ENCODE results near the gene DGKZ. TPM values are rescaled to one million over a fixed set of nuclear protein-coding genes. Genes with fewer than 3 reads are reported as not detected.
A peak's percentile ranks its signal among the peaks of the same experiment; 100 is the strongest.

DGKZ gene
- total and polyA plus RNA-seq, 2 of the 13 experiments (the other 11 are each of a cell fraction or from before 2014, with no cell fraction given) = 15.8 to 20.7 TPM

GRCh38 chr11:46336563-46337180, 10.6 kb upstream of the DGKZ start:
- DNase-seq (ENCODE audit: low spot score) (no peak), ATAC-seq (no peak), FAIRE-seq (no peak)
- intact Hi-C loops (cut with micrococcal nuclease; ENCODE audit: unreplicated experiment) = no loop called here
- peaks cover 4% of the 10 kb centered on the region; the same call in 1 of the 2 replicates for H3K4me1 ChIP-seq (ENCODE audit: insufficient read depth, low read length)
- no peak overlapping the region for H3K4me2 ChIP-seq (ENCODE audit: low read depth, low read length)
- H4K20me1 ChIP-seq (ENCODE audit: insufficient read depth, low read length) = peaks cover 7% of the 10 kb centered on the region; the same call in 1 of the 2 replicates
- BruUV-seq (replicated peaks) = no TSS peak
- H3K4me3 ChIP-seq (replicated peaks in 1 of 3; ENCODE audit: insufficient read depth in 1 of 3, low read depth in 2 of 3, low read length in 3 of 3) = no peak overlapping the region
- POLR2A ChIA-PET = no interaction called here
- no peaks in the 10 kb centered on the region for H3K79me2 ChIP-seq (ENCODE audit: insufficient read depth, low read length)
- 8% methylated on average over 12 of the region's 12 CpGs for WGBS (ENCODE audit: low lambda C conversion rate)
- CTCF ChIA-PET (ENCODE audit: low intra/inter-chr PET ratio, low total read pairs) = no interaction called here
- TF ChIP-seq, protein P1, sequence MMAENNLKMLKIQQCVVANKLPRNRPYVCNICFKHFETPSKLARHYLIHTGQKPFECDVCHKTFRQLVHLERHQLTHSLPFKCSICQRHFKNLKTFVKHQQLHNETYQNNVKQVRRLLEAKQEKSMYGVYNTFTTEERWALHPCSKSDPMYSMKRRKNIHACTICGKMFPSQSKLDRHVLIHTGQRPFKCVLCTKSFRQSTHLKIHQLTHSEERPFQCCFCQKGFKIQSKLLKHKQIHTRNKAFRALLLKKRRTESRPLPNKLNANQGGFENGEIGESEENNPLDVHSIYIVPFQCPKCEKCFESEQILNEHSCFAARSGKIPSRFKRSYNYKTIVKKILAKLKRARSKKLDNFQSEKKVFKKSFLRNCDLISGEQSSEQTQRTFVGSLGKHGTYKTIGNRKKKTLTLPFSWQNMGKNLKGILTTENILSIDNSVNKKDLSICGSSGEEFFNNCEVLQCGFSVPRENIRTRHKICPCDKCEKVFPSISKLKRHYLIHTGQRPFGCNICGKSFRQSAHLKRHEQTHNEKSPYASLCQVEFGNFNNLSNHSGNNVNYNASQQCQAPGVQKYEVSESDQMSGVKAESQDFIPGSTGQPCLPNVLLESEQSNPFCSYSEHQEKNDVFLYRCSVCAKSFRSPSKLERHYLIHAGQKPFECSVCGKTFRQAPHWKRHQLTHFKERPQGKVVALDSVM (CRISPR knock-in tag; IDR thresholded peaks at IDR 0.05) = 0 out of 2 replicates have a peak, but pooled peaks have one; percentile 17
- TF ChIP-seq CEBPB (IDR thresholded peaks at IDR 0.05; ENCODE audit: borderline replicate concordance, low read depth, low read length) (peak; percentile 64), SUZ12 (IDR thresholded peaks at IDR 0.05; ENCODE audit: low read depth, low read length) (no peak)
- TF ChIP-seq, protein P2, sequence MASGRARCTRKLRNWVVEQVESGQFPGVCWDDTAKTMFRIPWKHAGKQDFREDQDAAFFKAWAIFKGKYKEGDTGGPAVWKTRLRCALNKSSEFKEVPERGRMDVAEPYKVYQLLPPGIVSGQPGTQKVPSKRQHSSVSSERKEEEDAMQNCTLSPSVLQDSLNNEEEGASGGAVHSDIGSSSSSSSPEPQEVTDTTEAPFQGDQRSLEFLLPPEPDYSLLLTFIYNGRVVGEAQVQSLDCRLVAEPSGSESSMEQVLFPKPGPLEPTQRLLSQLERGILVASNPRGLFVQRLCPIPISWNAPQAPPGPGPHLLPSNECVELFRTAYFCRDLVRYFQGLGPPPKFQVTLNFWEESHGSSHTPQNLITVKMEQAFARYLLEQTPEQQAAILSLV (CRISPR knock-in tag; IDR thresholded peaks at IDR 0.05; ENCODE audit: borderline replicate concordance) = no peak
- in situ Hi-C loops (cut with HindIII; ENCODE audit: extremely low pct_ligation_motif_present, low pct_unique_long_range_greater_than_20kb) = no loop called here
- no peak overlapping the region for H2AFZ ChIP-seq (ENCODE audit: low read length)
- H3K36me3 ChIP-seq (replicated peaks in 1 of 2; ENCODE audit: control insufficient read depth in 1 of 2, insufficient read depth in 2 of 2, low read length in 2 of 2) = no peaks in the 10 kb centered on the region
- no peak overlapping the region for H3K9ac ChIP-seq (ENCODE audit: insufficient read depth, low read depth, low read length)
- H3K27me3 ChIP-seq (ENCODE audit: control insufficient read depth in 1 of 2, insufficient read depth in 2 of 2, low read length in 2 of 2) = peaks cover 16 to 87% of the 10 kb centered on the region in 2 experiments
- no peaks in the 10 kb centered on the region for H3K9me3 ChIP-seq (ENCODE audit: low read length)
- H3K27ac ChIP-seq (ENCODE audit: extremely low read length, insufficient read depth, low read length) = no peak overlapping the region

All from HepG2 (cell line).